Activated CD4-positive, CD25-positive, alpha-beta regulatory T cell treated with anti-CD3 and anti-CD28 coated beads, Interleukin-2, amount 50 U/mL, for 72 hours (primary cell): ENCODE results near the gene KCNJ10.

Experiments used
- DNase-seq: peaks from one replicate; pipeline ENCODE4 v3.0.0; 2021

KCNJ10 gene

GRCh38 chr1:160020196-160020595 is 49.8 kb downstream of the KCNJ10 start:
- no peak for DNase-seq

- DNase-seq, result no peak
Measured at GRCh38 chr1:160018900-160019299, 51.1 kb downstream of the KCNJ10 start.

GRCh38 chr1:160018347-160018746 is 51.6 kb downstream of the KCNJ10 start:
- no peak for DNase-seq

- no peak for DNase-seq
Measured at GRCh38 chr1:160017592-160017991, 52.4 kb downstream of the KCNJ10 start.

DNA sequence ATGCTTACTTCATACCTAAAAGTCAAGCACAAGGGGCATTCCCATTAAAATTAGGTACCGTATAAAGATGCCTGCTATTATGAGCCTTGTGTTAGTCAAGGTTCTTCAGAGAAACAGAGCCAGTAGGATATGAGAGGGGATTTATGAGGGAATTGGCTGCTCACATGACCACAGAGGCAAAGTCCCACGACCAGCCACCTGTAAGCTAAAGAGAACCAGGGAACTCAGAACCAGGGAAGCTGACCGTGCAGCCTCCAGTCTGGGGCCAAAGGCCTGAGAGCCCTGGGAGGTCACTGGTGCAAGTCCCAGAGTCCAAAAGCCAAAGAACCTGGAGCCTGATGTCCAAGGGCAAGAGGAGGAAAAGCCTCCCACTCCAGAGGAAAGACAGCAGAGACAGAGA is 58.2 kb downstream of the KCNJ10 start:
- no peak for DNase-seq

DNA sequence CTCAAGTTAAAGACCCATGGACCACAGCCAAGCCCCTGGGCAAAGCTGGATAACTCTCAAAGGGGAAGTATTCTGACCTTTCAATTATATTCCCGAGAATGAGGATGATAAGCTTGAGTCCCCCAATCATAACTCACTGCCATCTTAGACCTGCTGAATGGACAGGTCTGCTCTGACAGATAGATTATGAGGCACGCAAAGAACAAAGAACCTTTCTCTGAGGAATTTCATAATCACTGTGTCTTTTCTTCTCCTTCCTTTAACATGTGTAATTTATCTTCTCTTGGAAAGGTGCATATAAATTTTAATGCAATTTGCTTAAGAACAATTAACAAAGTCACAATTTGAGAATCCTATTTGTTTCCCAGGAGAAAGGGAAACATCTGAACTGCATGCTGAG is 60.2 kb downstream of the KCNJ10 start:
- DNase-seq, result no peak

- no peak for DNase-seq
Measured at GRCh38 chr1:160009081-160009480, 60.9 kb downstream of the KCNJ10 start.

DNA sequence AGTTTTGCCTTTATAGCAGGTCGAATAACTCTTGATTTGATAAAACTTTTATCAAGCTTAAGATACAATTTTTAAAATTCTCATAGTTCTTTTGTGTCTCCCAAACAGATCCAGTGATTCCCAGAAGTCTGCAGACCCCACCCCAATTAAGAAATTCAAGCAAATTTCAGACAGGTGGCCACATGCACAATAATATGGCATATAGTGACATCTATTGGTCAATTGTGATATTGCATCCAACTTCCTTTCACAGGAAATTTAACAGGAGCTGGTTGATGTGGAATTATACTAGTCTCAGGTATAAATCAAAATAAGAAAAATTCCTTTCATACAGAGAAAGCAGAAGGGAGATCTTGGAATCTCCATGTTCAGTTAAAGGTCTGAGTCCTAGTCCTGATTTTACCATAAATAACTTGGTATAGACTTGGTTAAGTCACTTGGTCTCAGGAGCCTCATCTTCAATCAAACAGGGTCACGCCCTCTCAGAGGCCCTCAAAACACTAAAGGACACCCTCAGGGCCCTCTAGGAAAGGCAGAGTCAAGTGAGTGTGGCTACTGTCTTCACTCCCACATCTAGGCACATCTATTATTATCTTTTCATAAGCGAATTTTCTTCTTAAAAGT is 62.3 kb downstream of the KCNJ10 start:
- no peak for DNase-seq

DNA sequence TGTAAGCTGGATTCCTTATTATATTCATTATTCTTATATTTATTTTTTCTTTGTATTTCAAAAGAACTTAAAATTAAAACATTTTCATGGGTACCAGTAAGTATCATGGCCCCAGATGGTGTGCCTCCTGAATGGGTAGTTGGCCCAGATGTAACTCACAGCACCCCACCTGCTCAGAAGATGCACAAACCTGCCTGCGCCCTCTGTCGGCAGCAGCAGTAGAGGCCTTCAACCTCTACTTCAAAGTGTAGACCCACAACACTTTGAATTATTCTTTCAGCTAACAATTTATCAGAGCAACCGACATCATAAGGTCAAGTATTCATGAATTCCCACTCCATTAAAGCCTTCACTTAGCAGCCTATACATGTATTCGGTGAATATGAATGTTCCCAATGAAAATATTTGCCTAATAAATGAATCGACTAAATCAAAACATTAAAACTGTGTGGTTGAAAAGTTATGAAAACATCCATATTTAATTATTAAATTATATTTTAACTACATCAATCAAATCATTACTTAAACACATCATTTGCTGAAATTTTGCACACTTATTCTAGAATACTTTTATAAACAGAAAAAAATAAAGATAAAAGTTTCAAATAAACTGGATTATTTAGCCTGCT is 63.5 kb downstream of the KCNJ10 start:
- peak; percentile 66 for DNase-seq

GRCh38 chr1:160005070-160005469 is 64.9 kb downstream of the KCNJ10 start:
- no peak for DNase-seq

GRCh38 chr1:160004425-160004824 is 65.5 kb downstream of the KCNJ10 start:
- no peak for DNase-seq

- no peak for DNase-seq
Measured at GRCh38 chr1:160004001-160004400, 66.0 kb downstream of the KCNJ10 start.

GRCh38 chr1:160001440-160001839 is 68.5 kb downstream of the KCNJ10 start:
- DNase-seq, result no peak

- no peak for DNase-seq
Measured at GRCh38 chr1:159999204-159999603, 70.8 kb downstream of the KCNJ10 start.

- no peak for DNase-seq
Measured at GRCh38 chr1:159996653-159997052, 73.3 kb downstream of the KCNJ10 start.

GRCh38 chr1:159994896-159995295 is 75.1 kb downstream of the KCNJ10 start:
- DNase-seq, result no peak

DNA sequence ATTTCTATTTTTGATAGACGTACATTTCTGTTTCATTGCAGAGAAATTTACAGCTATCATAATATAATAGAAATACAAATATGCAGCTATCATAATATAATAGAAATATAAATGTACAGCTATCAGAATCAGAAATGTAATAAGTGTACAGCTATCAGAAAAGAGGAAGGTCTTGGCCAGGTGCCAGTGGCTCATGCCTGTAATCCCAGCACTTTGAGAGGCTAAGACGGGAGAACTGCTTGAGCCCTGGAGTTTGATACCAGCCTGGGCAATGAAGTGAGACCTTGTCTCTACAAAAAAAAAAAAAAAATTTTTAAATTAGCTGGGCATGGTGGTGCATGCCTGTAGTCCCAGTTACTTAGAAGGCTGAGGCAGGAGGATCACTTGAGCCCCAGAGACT is 76.0 kb downstream of the KCNJ10 start:
- DNase-seq, result no peak

- no peak for DNase-seq
Measured at GRCh38 chr1:159992161-159992560, 77.8 kb downstream of the KCNJ10 start.

DNA sequence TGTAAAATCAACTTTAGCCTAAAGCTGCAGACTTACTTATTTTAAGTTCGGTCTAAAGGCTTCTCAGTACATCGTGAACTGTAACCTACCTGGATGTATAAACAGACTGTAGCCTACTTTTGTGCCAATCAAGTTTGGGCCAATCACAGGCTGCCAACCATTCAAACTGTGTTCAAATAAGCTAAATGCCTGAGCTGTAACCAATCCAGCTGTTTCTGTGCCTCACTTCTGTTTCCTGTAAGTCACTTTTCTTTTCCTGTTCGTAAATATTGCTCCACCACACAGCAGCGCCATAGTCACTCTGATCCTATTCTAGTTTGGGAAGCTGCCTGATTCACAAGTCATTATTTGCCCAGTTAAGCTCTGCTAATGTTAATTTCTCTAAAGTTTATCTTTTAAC is 78.4 kb downstream of the KCNJ10 start:
- no peak for DNase-seq

GRCh38 chr1:159990005-159990404 is 80.0 kb downstream of the KCNJ10 start:
- DNase-seq, result no peak

- no peak for DNase-seq
Measured at GRCh38 chr1:159989581-159989980, 80.4 kb downstream of the KCNJ10 start.

GRCh38 chr1:159988006-159988405 is 82.0 kb downstream of the KCNJ10 start:
- DNase-seq, result no peak

GRCh38 chr1:159987186-159987585 is 82.8 kb downstream of the KCNJ10 start:
- DNase-seq, result no peak

GRCh38 chr1:159986531-159986930 is 83.4 kb downstream of the KCNJ10 start:
- no peak for DNase-seq

- DNase-seq, result no peak
Measured at GRCh38 chr1:159986093-159986492, 83.9 kb downstream of the KCNJ10 start.
